ENCODE data around the gene LPIN3.
"Not testable (repeated sequence)": the region's sequence is repeated elsewhere in the genome, so short reads cannot be mapped to it uniquely, and the experiment has no call there.

The LPIN3 gene

GRCh38 chr20:41312009-41312408 is 28.6 kb upstream of the LPIN3 start:
- not testable (repeated sequence) for H4K91ac ChIP-seq (ENCODE audit: low read depth, low read length); H3K79me2 ChIP-seq (ENCODE audit: control insufficient read depth, insufficient read depth, low read length, poor library complexity); H3K36me3 ChIP-seq (ENCODE audit: control insufficient read depth in 1 of 2, insufficient read depth in 2 of 2, low read length in 2 of 2); H3K27ac ChIP-seq (ENCODE audit: low read depth, low read length); H3K23ac ChIP-seq (ENCODE audit: low read length); H3K14ac ChIP-seq (ENCODE audit: low read length); H3K9ac ChIP-seq (ENCODE audit: low read length); H2AFZ ChIP-seq (ENCODE audit: insufficient read depth, low read length, poor library complexity); H4K8ac ChIP-seq (ENCODE audit: low read depth, low read length); H3K4me2 ChIP-seq (ENCODE audit: low read length); DNase-seq; H3K18ac ChIP-seq (ENCODE audit: low read length); H2AK5ac ChIP-seq (ENCODE audit: low read length); H3K79me1 ChIP-seq (ENCODE audit: low read length); H3K4me3 ChIP-seq (ENCODE audit: low read depth, low read length); H3K4me1 ChIP-seq (ENCODE audit: control insufficient read depth in 1 of 2, insufficient read depth in 2 of 2, low read length in 2 of 2); H3K9me3 ChIP-seq (ENCODE audit: insufficient read depth, low read depth, low read length); H2BK120ac ChIP-seq (ENCODE audit: insufficient read depth, low read length, poor library complexity); H2BK12ac ChIP-seq (ENCODE audit: low read length); H4K12ac ChIP-seq (ENCODE audit: low read depth, low read length); H3K27me3 ChIP-seq (ENCODE audit: insufficient read depth, low read length); H3K4ac ChIP-seq (ENCODE audit: low read depth, low read length); H2BK5ac ChIP-seq (ENCODE audit: low read depth, low read length, poor library complexity)
- no CpG with 5 or more reads among the region's 6 CpGs for WGBS (ENCODE audit: extremely low coverage, insufficient coverage, insufficient read length)

- H2BK12ac ChIP-seq (ENCODE audit: low read length) = no peak overlapping the region
- H3K23ac ChIP-seq (ENCODE audit: low read length) = no peak overlapping the region
- H3K18ac ChIP-seq (ENCODE audit: low read length) = no peak overlapping the region
- H2BK120ac ChIP-seq (ENCODE audit: insufficient read depth, low read length, poor library complexity) = no peak overlapping the region
- H3K36me3 ChIP-seq (ENCODE audit: control insufficient read depth in 1 of 2, insufficient read depth in 2 of 2, low read length in 2 of 2) = no peaks in the 10 kb centered on the region
- no peak overlapping the region for H3K4me3 ChIP-seq (ENCODE audit: low read depth, low read length)
- peaks cover 3% of the 10 kb centered on the region for H3K79me2 ChIP-seq (ENCODE audit: control insufficient read depth, insufficient read depth, low read length, poor library complexity)
- H2AFZ ChIP-seq (ENCODE audit: insufficient read depth, low read length, poor library complexity) = no peak overlapping the region
- peaks cover 5 to 6% of the 10 kb centered on the region in 2 experiments for H3K4me1 ChIP-seq (ENCODE audit: control insufficient read depth in 1 of 2, insufficient read depth in 2 of 2, low read length in 2 of 2)
- H2BK5ac ChIP-seq (ENCODE audit: low read depth, low read length, poor library complexity) = no peak overlapping the region
- no peak overlapping the region for H4K12ac ChIP-seq (ENCODE audit: low read depth, low read length)
- H3K27ac ChIP-seq (ENCODE audit: low read depth, low read length) = no peak overlapping the region
- no peak for DNase-seq
- WGBS (ENCODE audit: extremely low coverage, insufficient coverage, insufficient read length) = no CpG with 5 or more reads among the region's 2 CpGs
- H3K27me3 ChIP-seq (ENCODE audit: insufficient read depth, low read length) = no peaks in the 10 kb centered on the region
- peaks cover 4% of the 10 kb centered on the region for H3K79me1 ChIP-seq (ENCODE audit: low read length)
- H3K4me2 ChIP-seq (ENCODE audit: low read length) = no peak overlapping the region
- H3K9ac ChIP-seq (ENCODE audit: low read length) = no peak overlapping the region
- H4K91ac ChIP-seq (ENCODE audit: low read depth, low read length) = no peak overlapping the region
- no peak overlapping the region for H4K8ac ChIP-seq (ENCODE audit: low read depth, low read length)
- no peak overlapping the region for H3K4ac ChIP-seq (ENCODE audit: low read depth, low read length)
- H3K9me3 ChIP-seq (ENCODE audit: insufficient read depth, low read depth, low read length) = no peaks in the 10 kb centered on the region
- H3K14ac ChIP-seq (ENCODE audit: low read length) = no peak overlapping the region
- H2AK5ac ChIP-seq (ENCODE audit: low read length) = no peak overlapping the region
Observed at GRCh38 chr20:41314386-41314785, 26.2 kb upstream of the LPIN3 start.

GRCh38 chr20:41316051-41316450 is 24.6 kb upstream of the LPIN3 start:
- no peak overlapping the region for H3K18ac ChIP-seq (ENCODE audit: low read length)
- no peak overlapping the region for H4K91ac ChIP-seq (ENCODE audit: low read depth, low read length)
- no peak overlapping the region for H2BK120ac ChIP-seq (ENCODE audit: insufficient read depth, low read length, poor library complexity)
- no CpG with 5 or more reads among the region's 6 CpGs for WGBS (ENCODE audit: extremely low coverage, insufficient coverage, insufficient read length)
- H2BK12ac ChIP-seq (ENCODE audit: low read length) = no peak overlapping the region
- no peak overlapping the region for H4K8ac ChIP-seq (ENCODE audit: low read depth, low read length)
- no peak overlapping the region for H3K4me2 ChIP-seq (ENCODE audit: low read length)
- H3K4me1 ChIP-seq (ENCODE audit: control insufficient read depth in 1 of 2, insufficient read depth in 2 of 2, low read length in 2 of 2) = peaks cover 5 to 6% of the 10 kb centered on the region in 2 experiments
- H3K23ac ChIP-seq (ENCODE audit: low read length) = no peak overlapping the region
- H2BK5ac ChIP-seq (ENCODE audit: low read depth, low read length, poor library complexity) = no peak overlapping the region
- H2AK5ac ChIP-seq (ENCODE audit: low read length) = no peak overlapping the region
- H3K27me3 ChIP-seq (ENCODE audit: insufficient read depth, low read length) = no peaks in the 10 kb centered on the region
- H3K27ac ChIP-seq (ENCODE audit: low read depth, low read length) = no peak overlapping the region
- no peak overlapping the region for H3K9ac ChIP-seq (ENCODE audit: low read length)
- no peaks in the 10 kb centered on the region for H3K9me3 ChIP-seq (ENCODE audit: insufficient read depth, low read depth, low read length)
- H3K36me3 ChIP-seq (ENCODE audit: control insufficient read depth in 1 of 2, insufficient read depth in 2 of 2, low read length in 2 of 2) = no peaks in the 10 kb centered on the region
- peaks cover 4% of the 10 kb centered on the region for H3K79me1 ChIP-seq (ENCODE audit: low read length)
- no peak overlapping the region for H3K4me3 ChIP-seq (ENCODE audit: low read depth, low read length)
- peaks cover 3% of the 10 kb centered on the region for H3K79me2 ChIP-seq (ENCODE audit: control insufficient read depth, insufficient read depth, low read length, poor library complexity)
- H2AFZ ChIP-seq (ENCODE audit: insufficient read depth, low read length, poor library complexity) = no peak overlapping the region
- H3K14ac ChIP-seq (ENCODE audit: low read length) = no peak overlapping the region
- H3K4ac ChIP-seq (ENCODE audit: low read depth, low read length) = no peak overlapping the region
- no peak overlapping the region for H4K12ac ChIP-seq (ENCODE audit: low read depth, low read length)
- peak in 1 of 2 donors; percentile 10 for DNase-seq

GRCh38 chr20:41316602-41317545 is 23.7 kb upstream of the LPIN3 start:
- Histone ChIP-seq H4K91ac (ENCODE audit: low read depth, low read length) (peak overlapping the region; percentile 66), H3K4me2 (ENCODE audit: low read length) (peak overlapping the region; percentile 76), H3K4me3 (ENCODE audit: low read depth, low read length) (peak overlapping the region; percentile 95), H2BK5ac (ENCODE audit: low read depth, low read length, poor library complexity) (peak overlapping the region; percentile 49), H4K8ac (ENCODE audit: low read depth, low read length) (peak overlapping the region; percentile 69), H2BK120ac (ENCODE audit: insufficient read depth, low read length, poor library complexity) (peak overlapping the region; percentile 68), H3K9ac (ENCODE audit: low read length) (peak overlapping the region; percentile 82), H2BK12ac (ENCODE audit: low read length) (peak overlapping the region; percentile 19), H3K23ac (ENCODE audit: low read length) (no peak overlapping the region), H3K9me3 (ENCODE audit: insufficient read depth, low read depth, low read length) (no peaks in the 10 kb centered on the region), H3K14ac (ENCODE audit: low read length) (peak overlapping the region; percentile 80), H3K79me1 (ENCODE audit: low read length) (peaks cover 4% of the 10 kb centered on the region), H3K27ac (ENCODE audit: low read depth, low read length) (peak overlapping the region; percentile 75), H3K36me3 (ENCODE audit: control insufficient read depth in 1 of 2, insufficient read depth in 2 of 2, low read length in 2 of 2) (no peaks in the 10 kb centered on the region), H2AK5ac (ENCODE audit: low read length) (no peak overlapping the region), H3K4ac (ENCODE audit: low read depth, low read length) (peak overlapping the region; percentile 42), H3K4me1 (ENCODE audit: control insufficient read depth in 1 of 2, insufficient read depth in 2 of 2, low read length in 2 of 2) (peaks cover 5 to 6% of the 10 kb centered on the region in 2 experiments), H3K27me3 (ENCODE audit: insufficient read depth, low read length) (no peaks in the 10 kb centered on the region), H4K12ac (ENCODE audit: low read depth, low read length) (peak overlapping the region; percentile 23), H3K79me2 (ENCODE audit: control insufficient read depth, insufficient read depth, low read length, poor library complexity) (peaks cover 3% of the 10 kb centered on the region), H3K18ac (ENCODE audit: low read length) (peak overlapping the region; percentile 76), H2AFZ (ENCODE audit: insufficient read depth, low read length, poor library complexity) (peak overlapping the region; percentile 41)
- peak; percentile 80 to 86 for DNase-seq
- no CpG with 5 or more reads among the region's 66 CpGs for WGBS (ENCODE audit: extremely low coverage, insufficient coverage, insufficient read length)

Measured in trophoblast cell (in vitro differentiated cells and primary cell).